ENCODE data around the gene SULT4A1.

GRCh38 chr22:43814264-43814663 is 48.0 kb downstream of the SULT4A1 start:
- TF ChIP-seq CTCF (IDR thresholded peaks at IDR 0.05) = no peak
- no peak for TF ChIP-seq EZH2 (IDR thresholded peaks at IDR 0.05; ENCODE audit: borderline replicate concordance, insufficient read depth, low read depth, low read length, poor library complexity, severe bottlenecking)

All from B cell (primary cell).